ENCODE data around the gene PLCL2. TPM values are rescaled to one million over a fixed set of nuclear protein-coding genes. Genes with fewer than 3 reads are reported as not detected.

PLCL2 gene
- total and polyA plus RNA-seq, 12 donors, result 4.5 to 44.0 (median 27.1) TPM

- Histone ChIP-seq H3K36me3 (replicated peaks in 1 of 2) (no peaks in the 10 kb centered on the region), H3K27ac (no peak overlapping the region), H3K9me3 (replicated peaks in 1 of 3) (no peaks in the 10 kb centered on the region), H3K4me1 (replicated peaks in 1 of 2) (peaks cover 0 to 31% of the 10 kb centered on the region in 2 donors), H3K4me3 (no peak overlapping the region), H3K27me3 (no peaks in the 10 kb centered on the region)
- TF ChIP-seq, protein P1, sequence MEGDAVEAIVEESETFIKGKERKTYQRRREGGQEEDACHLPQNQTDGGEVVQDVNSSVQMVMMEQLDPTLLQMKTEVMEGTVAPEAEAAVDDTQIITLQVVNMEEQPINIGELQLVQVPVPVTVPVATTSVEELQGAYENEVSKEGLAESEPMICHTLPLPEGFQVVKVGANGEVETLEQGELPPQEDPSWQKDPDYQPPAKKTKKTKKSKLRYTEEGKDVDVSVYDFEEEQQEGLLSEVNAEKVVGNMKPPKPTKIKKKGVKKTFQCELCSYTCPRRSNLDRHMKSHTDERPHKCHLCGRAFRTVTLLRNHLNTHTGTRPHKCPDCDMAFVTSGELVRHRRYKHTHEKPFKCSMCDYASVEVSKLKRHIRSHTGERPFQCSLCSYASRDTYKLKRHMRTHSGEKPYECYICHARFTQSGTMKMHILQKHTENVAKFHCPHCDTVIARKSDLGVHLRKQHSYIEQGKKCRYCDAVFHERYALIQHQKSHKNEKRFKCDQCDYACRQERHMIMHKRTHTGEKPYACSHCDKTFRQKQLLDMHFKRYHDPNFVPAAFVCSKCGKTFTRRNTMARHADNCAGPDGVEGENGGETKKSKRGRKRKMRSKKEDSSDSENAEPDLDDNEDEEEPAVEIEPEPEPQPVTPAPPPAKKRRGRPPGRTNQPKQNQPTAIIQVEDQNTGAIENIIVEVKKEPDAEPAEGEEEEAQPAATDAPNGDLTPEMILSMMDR (IDR thresholded peaks at IDR 0.05), result no peak
- TF ChIP-seq POLR2A (IDR thresholded peaks at IDR 0.05), result no peak
- WGBS, 4 donors, result 79 to 94% (median 88%) methylated on average over 3 of the region's 3 CpGs
- DNase-seq, result no peak
- intact Hi-C loops (cut with DNase I), result no loop called here
These were observed 27.9 kb downstream of the PLCL2 start for GRCh38 chr3:16912400-16913263.

- Histone ChIP-seq H3K4me1 (replicated peaks in 1 of 2) (peaks cover 0 to 27% of the 10 kb centered on the region in 2 donors), H3K4me3 (no peak overlapping the region), H3K27ac (no peak overlapping the region), H3K9me3 (replicated peaks in 1 of 3) (no peaks in the 10 kb centered on the region), H3K36me3 (replicated peaks in 1 of 2) (no peaks in the 10 kb centered on the region), H3K27me3 (no peaks in the 10 kb centered on the region)
- no peak for TF ChIP-seq POLR2A (IDR thresholded peaks at IDR 0.05)
- TF ChIP-seq, protein P1 (IDR thresholded peaks at IDR 0.05), result no peak
- intact Hi-C loops (cut with DNase I), result no loop called here
- WGBS, 4 donors, result 91 to 95% (median 93%) methylated on average over 2 of the region's 2 CpGs
- DNase-seq, result no peak
These were observed 28.5 kb downstream of the PLCL2 start for GRCh38 chr3:16913264-16913580.

- no peak overlapping the region for H3K4me3 ChIP-seq
- DNase-seq, result no peak
- no peaks in the 10 kb centered on the region for H3K36me3 ChIP-seq (replicated peaks in 1 of 2)
- TF ChIP-seq, protein P1 (IDR thresholded peaks at IDR 0.05), result no peak
- no peak for TF ChIP-seq POLR2A (IDR thresholded peaks at IDR 0.05)
- H3K27ac ChIP-seq, result no peak overlapping the region
- intact Hi-C loops (cut with DNase I), result no loop called here
- H3K27me3 ChIP-seq, result no peaks in the 10 kb centered on the region
- H3K4me1 ChIP-seq (replicated peaks in 1 of 2), result peaks cover 0 to 44% of the 10 kb centered on the region in 2 donors
- no peaks in the 10 kb centered on the region for H3K9me3 ChIP-seq (replicated peaks in 1 of 3)
- WGBS, 4 donors, result 39 to 48% (median 45%) methylated on average over 5 of the region's 5 CpGs
These were observed 32.1 kb downstream of the PLCL2 start for GRCh38 chr3:16916840-16917239.

GRCh38 chr3:16917256-16917935 lies 32.6 kb downstream of the PLCL2 start:
- Histone ChIP-seq H3K36me3 (replicated peaks in 1 of 2) (no peaks in the 10 kb centered on the region), H3K27ac (no peak overlapping the region), H3K4me3 (no peak overlapping the region), H3K4me1 (replicated peaks in 1 of 2) (peaks cover 0 to 49% of the 10 kb centered on the region in 2 donors), H3K27me3 (no peaks in the 10 kb centered on the region), H3K9me3 (replicated peaks in 1 of 3) (no peaks in the 10 kb centered on the region)
- intact Hi-C loops (cut with DNase I), result no loop called here
- DNase-seq, result no peak
- TF ChIP-seq, protein P1 (IDR thresholded peaks at IDR 0.05), result no peak
- no peak for TF ChIP-seq POLR2A (IDR thresholded peaks at IDR 0.05)
